Activated CD8-positive, alpha-beta memory T cell treated with anti-CD3 and anti-CD28 coated beads for 48 hours (primary cell): Measurements from ENCODE around the gene GALNS.
A peak's percentile ranks its signal among the peaks of the same experiment; 100 is the strongest.
"Not testable (repeated sequence)": the region's sequence is repeated elsewhere in the genome, so short reads cannot be mapped to it uniquely, and the experiment has no call there.

ENCODE experiments used
- DNase-seq, 3 experiments: peaks; one replicate each; pipeline ENCODE4 v3.0.0-alpha.2; 2020; ENCODE audit warnings: low read depth in 2 of 3, low spot score in 2 of 3

GALNS gene, protein sequence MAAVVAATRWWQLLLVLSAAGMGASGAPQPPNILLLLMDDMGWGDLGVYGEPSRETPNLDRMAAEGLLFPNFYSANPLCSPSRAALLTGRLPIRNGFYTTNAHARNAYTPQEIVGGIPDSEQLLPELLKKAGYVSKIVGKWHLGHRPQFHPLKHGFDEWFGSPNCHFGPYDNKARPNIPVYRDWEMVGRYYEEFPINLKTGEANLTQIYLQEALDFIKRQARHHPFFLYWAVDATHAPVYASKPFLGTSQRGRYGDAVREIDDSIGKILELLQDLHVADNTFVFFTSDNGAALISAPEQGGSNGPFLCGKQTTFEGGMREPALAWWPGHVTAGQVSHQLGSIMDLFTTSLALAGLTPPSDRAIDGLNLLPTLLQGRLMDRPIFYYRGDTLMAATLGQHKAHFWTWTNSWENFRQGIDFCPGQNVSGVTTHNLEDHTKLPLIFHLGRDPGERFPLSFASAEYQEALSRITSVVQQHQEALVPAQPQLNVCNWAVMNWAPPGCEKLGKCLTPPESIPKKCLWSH

DNA sequence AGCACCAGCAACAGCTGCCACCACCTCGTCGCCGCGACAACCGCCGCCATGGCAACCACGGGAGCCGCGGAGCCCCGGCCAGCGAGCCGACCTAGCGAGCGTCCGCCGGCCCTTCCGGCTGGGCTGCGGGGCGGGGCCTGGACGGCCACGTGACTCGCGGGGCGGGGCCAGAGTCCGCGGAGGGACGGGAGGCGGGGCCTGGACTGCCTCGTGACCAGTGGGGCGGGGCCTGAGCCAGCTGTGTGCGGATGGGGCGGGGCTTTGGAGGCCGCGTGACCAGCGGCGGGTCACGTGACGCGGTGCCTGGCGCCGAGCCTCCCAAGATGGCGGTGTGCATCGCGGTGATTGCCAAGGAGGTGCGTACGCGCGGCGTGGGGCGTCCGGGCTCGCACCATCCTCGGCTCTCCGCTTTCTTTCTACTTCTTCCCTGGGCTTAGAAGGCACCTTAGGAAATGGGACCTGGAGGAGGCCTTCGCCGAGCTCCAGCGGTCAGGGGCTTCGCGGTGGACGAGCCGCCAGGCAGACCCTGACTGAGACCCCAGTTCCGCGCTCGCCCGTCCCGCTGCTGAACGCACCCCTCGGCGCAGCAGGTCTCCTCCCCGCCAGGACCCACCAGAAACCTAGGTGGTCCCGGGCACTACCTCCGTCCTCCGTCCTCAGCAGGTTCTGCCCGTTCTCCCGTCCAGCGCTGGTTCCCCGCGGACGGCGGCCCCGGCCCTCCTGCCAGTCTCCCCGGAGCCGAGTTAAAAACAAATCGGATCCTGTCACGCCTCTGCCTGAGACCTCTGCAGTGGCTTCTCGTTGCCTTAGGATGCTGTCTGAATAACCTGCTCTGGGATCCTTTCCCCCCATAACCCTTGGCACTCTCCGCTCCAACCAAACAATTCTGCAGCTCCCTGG lies at the start of gene GALNS, which contains the start of gene TRAPPC2L:
TSS of gene GALNS (minus strand) at position 120 of the 900 bp plus-strand sequence. CDS start at position 50, 70 bp downstream.
TSS of gene TRAPPC2L (plus strand) at position 300 of the 900 bp plus-strand sequence. CDS start at position 324, 24 bp downstream.
- peak; percentile 96 to 100 (median 99) for DNase-seq

DNA sequence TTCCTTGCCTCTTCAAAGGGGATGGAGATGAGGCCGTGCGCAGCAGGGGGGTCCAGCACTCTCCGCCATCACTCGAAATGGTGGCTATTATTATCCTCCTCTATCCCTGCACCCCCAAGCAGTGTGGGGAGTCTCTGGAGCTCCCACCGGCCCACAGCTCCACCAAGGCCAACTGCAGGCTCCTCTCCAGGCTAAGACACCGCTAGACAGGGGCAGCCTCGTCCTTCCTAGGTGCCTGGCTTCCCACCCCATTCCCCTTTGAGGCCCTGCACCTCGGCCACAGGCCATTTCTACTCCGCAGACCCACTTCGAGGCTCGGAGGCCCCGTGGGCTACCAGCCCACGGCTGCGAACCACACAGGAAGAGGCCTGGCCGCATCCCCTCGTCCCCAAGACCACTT lies 49.3 kb upstream of the GALNS start:
- DNase-seq: no peak

DNA sequence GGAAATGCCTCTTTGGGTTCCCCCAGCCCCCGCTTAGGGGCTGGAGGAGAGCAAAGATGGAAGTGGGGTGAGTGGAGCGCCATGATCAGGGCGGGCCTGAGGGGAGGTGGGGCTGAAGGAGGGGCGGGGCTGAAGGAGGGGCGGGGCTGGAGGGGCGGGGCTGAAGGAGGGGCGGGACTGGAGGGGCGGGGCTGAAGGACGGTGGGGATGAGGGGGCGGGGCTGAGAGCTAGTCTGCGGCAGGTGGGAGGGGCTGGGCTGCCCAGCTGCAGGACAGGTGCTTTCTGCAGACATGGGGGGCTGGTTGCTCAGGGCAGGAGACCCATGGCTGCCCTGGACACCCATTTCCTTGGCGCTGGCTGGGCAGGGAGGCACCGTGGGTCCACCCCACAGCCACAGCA lies 48.8 kb upstream of the GALNS start:
- peak in 1 of 3 experiments; percentile 10 for DNase-seq

DNA sequence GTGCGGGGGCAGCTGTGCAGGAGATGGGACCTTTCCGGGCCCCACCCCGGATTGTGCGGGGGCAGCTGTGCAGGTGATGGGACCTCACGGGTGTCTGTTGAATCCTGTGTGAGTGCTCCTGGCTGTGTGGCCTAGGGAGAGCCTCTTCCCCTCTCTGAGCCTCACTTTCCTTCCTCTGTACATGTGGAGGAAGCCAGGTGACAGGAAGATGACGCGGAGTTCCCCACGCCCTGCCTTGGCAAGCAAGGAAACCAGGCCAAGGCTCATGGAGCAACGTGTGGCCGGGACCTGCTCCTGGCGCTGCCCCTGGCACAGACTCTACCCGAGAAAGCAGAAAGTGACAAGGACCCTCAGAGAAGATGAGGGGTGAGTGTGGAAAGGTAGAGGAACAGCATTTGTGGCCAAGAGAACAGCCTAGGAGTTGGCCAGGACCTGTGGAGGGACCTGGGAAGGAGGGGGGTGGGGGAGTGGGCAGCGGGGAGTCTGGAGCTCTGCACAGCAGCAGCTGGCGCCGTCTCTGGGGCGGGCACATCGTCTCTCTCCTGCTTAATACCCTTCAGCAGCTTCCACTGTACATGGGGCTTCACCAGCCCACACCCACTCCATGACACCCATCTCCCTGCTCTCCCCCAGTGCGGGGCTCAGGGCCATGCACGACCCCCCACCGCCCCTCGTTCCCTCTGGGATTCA lies 48.1 kb upstream of the GALNS start:
- DNase-seq: no peak

DNA sequence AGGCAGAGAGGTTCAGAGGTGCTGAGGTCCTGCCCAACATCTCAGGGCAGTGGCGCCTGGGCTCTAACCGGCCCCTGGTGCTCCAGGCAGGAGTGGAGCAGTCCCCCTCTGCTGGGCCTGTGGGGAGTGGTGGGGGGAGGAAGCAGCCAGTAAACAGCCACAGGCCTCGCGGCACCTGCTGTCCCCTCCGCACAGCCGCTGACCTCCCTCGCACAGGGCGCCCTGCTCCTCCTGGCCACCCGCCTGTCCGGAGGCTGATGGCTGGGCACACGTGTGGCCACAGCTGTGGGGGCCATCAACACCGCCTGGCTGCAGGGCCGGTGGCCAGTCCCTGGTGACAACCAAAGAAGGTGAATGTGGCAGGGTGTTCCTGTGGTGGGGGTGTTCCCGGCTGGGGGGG lies 46.5 kb upstream of the GALNS start:
- no peak for DNase-seq

DNA sequence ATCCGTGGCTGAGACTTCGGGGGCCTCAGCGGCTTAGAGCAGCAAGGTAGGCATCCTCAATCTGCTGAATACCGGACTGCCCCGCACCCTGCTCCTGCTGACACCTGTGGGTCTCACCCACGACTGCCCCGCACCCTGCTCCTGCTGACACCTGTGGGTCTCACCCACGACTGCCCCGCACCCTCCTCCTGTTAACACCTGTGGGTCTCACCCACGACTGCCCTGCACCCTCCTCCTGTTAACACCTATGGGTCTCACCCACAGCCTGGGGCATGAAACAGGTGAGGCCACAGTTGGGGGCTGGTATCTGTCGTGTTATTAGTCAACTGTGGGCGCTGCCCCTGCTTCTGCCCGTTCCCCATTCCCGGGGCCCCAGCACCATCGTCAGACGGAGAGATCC lies 46.0 kb upstream of the GALNS start:
- DNase-seq: no peak

DNA sequence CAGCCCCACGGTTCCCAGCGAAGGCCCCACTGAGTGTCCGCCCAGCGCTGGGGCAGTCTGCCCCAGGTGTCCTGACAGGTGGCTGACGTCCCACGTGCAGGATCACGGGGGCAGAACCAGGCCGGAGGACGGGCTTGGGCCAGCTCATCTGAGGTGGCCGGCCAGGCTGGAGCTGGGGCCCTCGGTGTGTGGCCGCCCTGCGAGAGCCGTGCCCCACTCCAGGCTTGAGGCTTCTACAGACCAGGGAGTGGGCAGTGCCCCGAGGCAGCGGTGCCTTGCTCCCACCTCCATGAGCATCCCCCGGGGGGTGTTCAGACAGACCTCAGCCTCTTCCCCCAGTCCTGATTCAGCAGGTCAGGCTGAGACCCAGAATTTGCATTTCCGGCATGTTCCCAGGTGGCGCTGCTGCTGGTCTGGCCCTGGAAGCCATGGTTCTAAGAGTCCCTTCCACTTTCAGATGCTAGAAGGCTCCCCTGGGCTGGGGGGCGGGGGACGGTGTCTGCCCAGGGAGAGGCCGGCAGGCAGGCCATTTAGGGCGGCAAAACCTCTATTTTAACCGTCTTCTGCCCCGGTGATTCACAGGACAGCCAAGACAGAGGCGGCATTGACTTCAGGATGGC lies 45.1 kb upstream of the GALNS start:
- no peak for DNase-seq

DNA sequence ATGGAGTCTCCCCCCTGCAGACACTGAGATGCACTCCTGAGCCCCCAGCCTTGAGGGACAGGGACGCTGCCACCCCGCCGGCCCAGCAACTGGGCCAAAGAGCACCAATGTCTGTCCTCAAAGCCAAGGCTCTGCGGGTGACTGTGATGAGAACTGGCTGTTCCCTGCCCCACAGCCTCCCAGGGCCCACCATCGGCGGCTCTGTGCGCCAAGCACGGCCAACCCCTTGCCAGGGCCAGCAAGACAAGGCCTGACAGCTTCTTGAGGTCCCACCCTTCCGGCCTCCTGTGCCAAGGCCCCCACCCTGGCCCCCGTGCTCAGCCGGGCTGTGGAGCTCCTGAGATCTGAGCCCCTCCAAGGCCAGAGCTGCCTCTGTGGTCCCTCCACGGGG lies 43.9 kb upstream of the GALNS start:
- no peak for DNase-seq

DNA sequence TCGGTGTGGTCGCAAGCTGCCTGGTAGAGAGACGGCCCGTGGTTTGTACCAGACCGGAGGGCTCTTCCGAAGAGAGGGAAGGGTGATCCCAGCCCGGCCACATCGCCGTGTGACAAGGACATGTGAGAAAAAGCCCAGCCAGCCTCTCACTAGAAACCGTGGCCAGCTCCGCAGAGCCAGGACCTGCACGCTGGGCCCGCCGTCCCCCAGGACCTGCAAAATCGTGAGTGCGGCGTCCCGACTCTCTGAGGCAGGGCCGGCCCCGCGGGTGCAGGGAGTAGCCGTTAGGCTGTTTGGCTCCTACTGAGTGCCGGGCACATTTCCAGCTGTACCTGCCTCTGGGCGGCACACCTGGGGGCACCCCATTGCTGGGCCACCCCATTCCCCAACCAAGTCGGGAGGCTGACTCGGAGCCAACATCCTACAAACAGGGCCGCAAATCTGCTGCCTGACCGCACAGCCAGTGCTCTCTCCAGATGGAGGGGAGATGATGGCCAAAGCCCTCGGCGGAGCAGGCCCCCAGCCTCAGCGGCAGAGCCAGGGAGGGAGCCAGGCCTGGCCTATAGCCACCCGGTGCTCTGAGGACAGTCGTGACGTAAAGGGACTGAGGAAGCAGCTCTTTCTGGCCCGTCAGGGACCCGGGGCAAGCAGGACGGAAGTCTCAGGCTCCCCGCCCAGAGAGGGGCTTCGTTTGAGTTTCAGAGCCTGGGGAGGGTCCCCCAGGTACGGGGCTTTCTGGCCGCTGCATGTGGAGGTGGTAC lies 43.3 kb upstream of the GALNS start:
- no peak for DNase-seq

DNA sequence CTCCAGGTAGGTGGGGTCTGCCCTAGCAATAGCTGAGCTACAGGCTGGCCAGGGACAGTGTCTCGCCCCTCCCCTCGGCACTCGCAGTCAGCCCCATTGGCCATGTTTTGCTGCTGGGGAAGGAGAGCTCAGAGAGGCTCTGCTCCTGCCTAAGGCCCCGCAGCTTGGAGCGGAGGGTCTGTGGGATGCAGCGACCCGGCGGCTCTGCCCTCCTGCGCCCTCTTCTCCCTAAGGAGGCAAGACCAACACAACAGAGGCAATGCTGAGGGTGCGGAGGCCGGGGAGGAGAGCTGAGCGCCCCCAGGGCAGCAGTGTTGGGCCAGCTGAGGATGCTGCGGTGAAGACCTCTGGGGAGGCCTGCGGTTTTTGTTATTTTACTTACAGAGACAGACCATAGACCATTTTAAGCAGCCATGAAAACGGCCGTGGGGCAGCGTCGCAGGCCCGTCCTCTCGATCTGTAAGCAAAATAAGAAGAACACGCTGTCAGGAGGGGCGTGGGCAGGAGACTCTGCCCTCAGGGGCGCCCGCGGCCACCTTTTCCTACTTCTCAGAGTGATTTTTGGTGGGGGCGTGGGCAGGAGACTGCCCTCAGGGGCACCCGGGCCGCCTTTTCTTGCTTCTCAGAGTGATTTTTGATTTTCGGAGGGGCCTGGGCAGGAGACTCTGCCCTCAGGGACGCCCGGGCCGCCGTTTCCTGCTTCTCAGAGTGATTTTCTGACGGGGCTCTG lies 41.1 kb upstream of the GALNS start:
- no peak for DNase-seq

DNA sequence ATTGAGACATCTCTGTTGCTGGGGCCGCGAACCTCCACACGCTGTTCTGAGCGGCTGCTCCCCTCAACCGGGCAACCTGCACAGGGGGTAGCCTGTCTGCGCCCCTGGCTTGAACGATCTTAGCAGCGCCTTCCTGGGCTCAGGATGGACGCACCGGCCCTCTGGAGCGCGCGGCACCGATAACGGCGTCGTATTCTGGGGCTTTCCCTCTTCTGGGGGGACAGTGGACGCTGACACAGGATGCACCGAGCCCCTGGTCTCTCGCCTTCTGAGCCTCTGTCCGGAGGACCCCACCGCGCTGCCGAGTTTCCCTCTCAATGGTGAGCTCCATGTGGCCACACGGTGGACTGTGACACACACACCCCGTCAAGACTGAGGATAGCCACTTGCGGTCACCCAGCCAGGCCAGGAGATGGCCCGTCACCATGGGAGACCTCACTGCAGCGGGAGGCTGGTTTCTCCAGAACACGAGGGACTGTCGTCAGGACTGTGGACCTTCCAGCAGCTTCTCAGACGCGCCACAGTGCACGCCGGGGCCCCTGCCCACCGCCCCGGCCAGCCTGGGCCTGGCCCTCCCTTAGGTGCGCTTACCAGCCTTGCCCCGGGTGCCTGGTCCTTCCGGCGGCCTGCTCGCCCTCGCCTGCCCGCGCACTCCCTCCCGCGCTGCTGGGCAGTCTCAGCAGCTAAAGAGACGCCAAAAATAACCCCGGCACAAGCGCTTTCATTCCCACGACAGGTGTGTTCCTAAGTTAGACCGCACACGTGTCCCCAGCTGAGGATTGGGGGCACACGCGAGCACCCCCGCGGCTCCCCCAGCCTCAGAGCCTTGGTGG lies 39.7 kb upstream of the GALNS start:
- no peak for DNase-seq

DNA sequence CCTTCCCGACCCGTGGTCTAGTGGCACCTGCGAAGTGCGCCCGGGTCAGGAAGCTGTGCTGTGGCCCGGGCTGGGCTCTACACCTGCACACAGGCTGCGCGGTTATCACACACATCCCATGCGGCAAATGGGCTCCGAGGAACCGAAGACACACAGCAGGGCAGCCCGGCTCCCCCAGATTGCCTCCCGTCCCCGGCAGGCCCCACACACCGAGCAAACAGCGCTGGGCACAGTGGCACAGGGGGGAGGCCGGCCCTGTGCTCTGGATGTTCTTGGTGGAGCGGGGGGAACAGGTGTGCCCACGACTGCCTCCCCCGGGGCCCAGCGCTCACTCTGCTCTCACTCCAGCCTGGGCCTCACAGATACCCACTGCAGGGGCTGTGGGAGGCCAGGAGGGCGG lies 38.6 kb upstream of the GALNS start:
- DNase-seq: no peak

DNA sequence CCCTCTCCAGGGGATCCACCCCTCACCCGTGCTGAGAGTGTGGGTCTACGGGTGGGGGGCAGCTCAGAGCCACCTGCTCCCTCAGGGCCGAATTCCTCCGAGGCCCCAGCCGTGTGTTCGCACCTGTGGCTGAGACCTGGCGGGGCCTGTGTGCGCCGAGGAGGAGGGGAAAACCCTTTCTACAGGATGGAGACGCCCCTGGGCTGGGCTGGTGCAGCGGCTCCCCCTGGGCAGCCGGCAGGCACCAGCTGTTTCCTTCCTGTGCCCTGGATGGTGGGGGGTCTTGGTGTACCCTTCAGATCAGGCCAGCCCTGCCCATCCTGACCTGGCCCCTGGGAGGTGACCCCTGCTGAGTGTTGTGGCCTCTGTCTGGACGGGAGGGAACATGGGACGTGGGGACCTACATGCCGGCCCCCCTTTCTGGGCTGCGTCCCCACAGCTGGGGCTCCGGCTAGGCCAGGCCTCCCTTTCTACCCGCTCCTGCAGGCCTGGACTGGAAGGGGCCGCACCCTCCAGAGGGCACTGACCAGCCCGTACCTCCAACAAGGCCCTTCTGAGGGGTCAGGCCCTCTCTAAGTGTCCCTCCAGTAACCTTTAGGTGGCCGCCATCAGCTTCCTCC lies 38.0 kb upstream of the GALNS start:
- no peak for DNase-seq

DNA sequence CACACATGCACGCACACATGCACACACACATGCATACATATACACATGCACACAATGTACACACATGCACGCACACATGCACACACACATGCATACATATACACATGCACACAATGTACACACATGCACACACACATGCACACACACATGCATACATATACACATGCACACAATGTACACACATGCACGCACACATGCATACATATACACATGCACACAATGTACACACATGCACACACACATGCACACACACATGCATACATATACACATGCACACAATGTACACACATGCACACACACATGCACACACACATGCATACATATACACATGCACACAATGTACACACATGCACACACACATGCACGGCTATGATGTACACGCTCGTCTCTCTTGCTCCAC lies 37.5 kb upstream of the GALNS start:
- not testable (repeated sequence) for DNase-seq

DNA sequence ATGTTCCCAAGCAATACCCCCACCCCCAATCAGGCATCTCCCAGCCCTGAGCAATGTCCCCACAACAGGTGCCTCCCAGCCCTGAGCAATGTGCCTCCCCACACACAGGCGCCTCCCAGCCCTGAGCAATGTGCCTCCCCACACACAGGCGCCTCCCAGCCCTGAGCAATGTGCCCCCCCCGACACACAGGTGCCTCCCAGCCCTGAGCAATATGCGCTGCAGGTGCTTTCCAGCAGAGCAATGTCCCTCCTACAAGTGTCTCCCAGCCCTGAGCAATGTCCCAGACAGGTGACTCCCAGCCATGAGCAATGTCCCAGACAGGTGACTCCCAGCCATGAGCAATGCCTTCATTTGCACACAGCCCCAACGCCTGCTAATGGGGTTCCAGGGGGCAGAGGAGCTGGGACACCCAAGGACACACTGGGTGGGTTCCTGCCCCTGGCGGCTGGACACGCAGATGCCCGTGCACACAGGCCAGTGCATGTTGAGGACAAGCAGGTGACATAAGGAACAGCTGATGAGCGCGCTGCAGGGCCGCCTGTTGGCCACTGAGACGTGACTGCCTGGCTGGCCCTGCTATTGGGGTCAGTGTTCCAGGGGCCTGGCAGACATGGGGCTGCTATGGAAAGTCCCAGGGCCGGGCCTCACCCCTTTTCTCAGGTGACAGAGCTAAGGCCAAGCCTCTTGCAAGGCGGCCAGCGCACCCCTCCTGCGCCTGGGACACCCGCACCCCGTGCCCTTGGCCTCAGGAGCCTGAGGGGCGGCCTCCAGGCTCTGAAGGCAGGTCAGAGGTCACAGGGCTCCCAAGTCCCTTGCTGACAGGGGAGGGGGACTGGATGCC lies 36.6 kb upstream of the GALNS start:
- DNase-seq: no peak

DNA sequence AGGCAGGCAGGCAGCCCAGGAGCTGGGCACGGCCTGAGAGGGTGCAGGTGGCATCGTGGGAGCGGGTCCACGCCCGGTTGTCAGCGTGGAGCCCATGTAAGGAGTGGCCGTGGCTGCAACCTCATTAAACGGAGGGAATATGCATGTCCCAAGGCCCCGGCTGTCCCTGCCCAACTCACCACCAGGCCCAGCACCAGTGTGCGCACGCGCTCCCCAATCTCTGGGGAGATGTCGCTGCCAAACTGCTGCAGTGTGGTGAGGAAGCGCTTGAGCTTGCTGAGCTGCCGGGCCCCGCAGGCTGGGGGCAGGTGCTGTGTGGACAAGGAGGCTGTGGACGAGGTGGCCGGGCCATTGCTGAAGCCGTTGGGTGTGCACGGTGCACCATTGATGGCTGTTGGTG lies 35.3 kb upstream of the GALNS start:
- no peak for DNase-seq

DNA sequence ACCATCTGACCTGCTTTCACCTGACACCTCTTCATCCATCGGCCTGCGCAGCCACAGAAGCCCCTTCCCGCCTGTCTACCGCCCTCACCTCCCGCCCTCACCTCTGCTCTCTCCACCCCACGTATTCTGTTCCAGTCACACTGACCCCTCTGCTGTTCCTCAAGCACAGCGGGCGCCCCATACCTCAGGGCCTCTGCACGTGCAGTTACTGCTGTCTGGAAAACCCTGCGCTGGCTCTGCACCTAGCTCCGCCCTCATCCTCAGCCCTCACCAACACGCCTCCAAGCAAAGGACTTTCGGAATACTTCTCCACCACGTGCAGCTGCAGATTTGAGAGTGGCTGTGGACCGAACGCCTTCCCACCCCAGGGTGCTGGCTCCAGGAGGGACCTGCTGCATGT lies 34.3 kb upstream of the GALNS start:
- DNase-seq: no peak
